ENCODE data around the gene LHFPL2.

GRCh38 chr5:78449103-78449502 is 199.5 kb downstream of the LHFPL2 start:
- TF ChIP-seq CTCF (IDR thresholded peaks at IDR 0.05 in 2 of 3, conservative IDR thresholded peaks at IDR 0.05 in 1 of 3; ENCODE audit: borderline replicate concordance in 1 of 3, insufficient read depth in 1 of 3, low read depth in 2 of 3, low read length in 2 of 3) (no peak), SP1 (IDR thresholded peaks at IDR 0.05; ENCODE audit: low read depth) (no peak), POLR2A (IDR thresholded peaks at IDR 0.05; ENCODE audit: borderline replicate concordance, extremely low read depth, insufficient read depth, insufficient read length) (no peak), POLR2AphosphoS5 (IDR thresholded peaks at IDR 0.05; ENCODE audit: low read depth, low read length) (no peak), EZH2phosphoT487 (IDR thresholded peaks at IDR 0.05; ENCODE audit: borderline replicate concordance) (no peak), ATF3 (IDR thresholded peaks at IDR 0.05) (no peak), ZNF274 (IDR thresholded peaks at IDR 0.05; ENCODE audit: low read depth, low read length) (no peak), REST (IDR thresholded peaks at IDR 0.05; ENCODE audit: low read depth) (no peak)
